Vagina (tissue), 2 donors: Measurements from ENCODE around the gene SBF2. TPM values are rescaled to one million over a fixed set of nuclear protein-coding genes. Genes with fewer than 3 reads are reported as not detected.

ENCODE experiments used
- DNase-seq, 2 donors: peaks; one replicate each; pipeline ENCODE4 v3.0.0-alpha.2; 2017; ENCODE audit errors: extremely low spot score in 2 of 2
- H3K27ac ChIP-seq: fragments of 200-600 bp; sonication (generic); one replicate; pipeline ENCODE4 v1.5.1; 2019
- H3K27me3 ChIP-seq: fragments of 200-600 bp; sonication (generic); one replicate; pipeline ENCODE4 v1.5.1; 2019
- H3K36me3 ChIP-seq, 2 donors: fragments of 200-600 bp; sonication (generic); one replicate each; pipeline ENCODE4 v1.5.1; 2017 to 2019
- H3K4me1 ChIP-seq: fragments of 200-600 bp; sonication (generic); one replicate; pipeline ENCODE4 v1.5.1; 2019
- H3K4me3 ChIP-seq, 2 donors: fragments of 200-600 bp; sonication (generic); 1 replicate in 1 of 2; 2 replicates in 1 of 2; pipeline ENCODE4 v1.5.1; 2016 to 2019
- H3K9me3 ChIP-seq: fragments of 200-600 bp; sonication (generic); one replicate; pipeline ENCODE4 v1.5.1; 2019
- CTCF ChIP-seq, 3 experiments: fragments of 450-650 bp in 2 of 3; fragments of 200-600 bp in 1 of 3; sonication (generic) in 1 of 3; IDR thresholded peaks; one replicate each; pipeline ENCODE4 v1.5.1; 2017 to 2019; ENCODE audit warnings: antibody characterized with exemption in 3 of 3, mild to moderate bottlenecking in 2 of 3, moderate library complexity in 2 of 3
- POLR2A ChIP-seq, 2 donors: fragments of 450-650 bp; IDR thresholded peaks; one replicate each; pipeline ENCODE4 v1.6.1; 2017; ENCODE audit warnings: antibody characterized with exemption in 2 of 2, mild to moderate bottlenecking in 2 of 2, moderate library complexity in 2 of 2
- POLR2AphosphoS5 ChIP-seq, 2 donors: sonication (generic); formaldehyde crosslinking; IDR thresholded peaks; one replicate each; pipeline ENCODE4 v1.9.0; 2017; ENCODE audit warnings: antibody characterized with exemption in 2 of 2, mild to moderate bottlenecking in 2 of 2, low read depth in 1 of 2; ENCODE audit not compliant: insufficient read depth in 1 of 2
- intact Hi-C: fragments of 100-400 bp; cut with DNase I; formaldehyde crosslinking; loops from one replicate; pipeline ENCODE4 v1.15.1; 2023
- total RNA-seq: library from RNA; depleted of rRNA; stranded (reverse); fragments of >200 nt; gene quantifications from one replicate; pipeline ENCODE4 v1.2.3, GENCODE V29; 2016

The SBF2 gene
- total RNA-seq, 1 donor from 2014 or later, result 69.5 TPM

- H3K9me3 ChIP-seq, result no peaks in the 10 kb centered on the region
- H3K36me3 ChIP-seq, result no peaks in the 10 kb centered on the region
- TF ChIP-seq CTCF (IDR thresholded peaks at IDR 0.05) (no peak), POLR2A (IDR thresholded peaks at IDR 0.05) (no peak), POLR2AphosphoS5 (IDR thresholded peaks at IDR 0.05; ENCODE audit: insufficient read depth in 1 of 2, low read depth in 1 of 2) (no peak)
- no peaks in the 10 kb centered on the region for H3K27me3 ChIP-seq
- DNase-seq, result no peak
- intact Hi-C loops, result loop anchor here (10.0 kb wide), 1 partner anchor 52 kb away; no protein-coding TSS in a partner anchor
- peak overlapping the region; percentile 42 for H3K27ac ChIP-seq
- peaks cover 17% of the 10 kb centered on the region for H3K4me1 ChIP-seq
- H3K4me3 ChIP-seq, result no peak overlapping the region
These were observed 28.4 kb upstream of the SBF2 start for GRCh38 chr11:10322401-10322800.

DNA sequence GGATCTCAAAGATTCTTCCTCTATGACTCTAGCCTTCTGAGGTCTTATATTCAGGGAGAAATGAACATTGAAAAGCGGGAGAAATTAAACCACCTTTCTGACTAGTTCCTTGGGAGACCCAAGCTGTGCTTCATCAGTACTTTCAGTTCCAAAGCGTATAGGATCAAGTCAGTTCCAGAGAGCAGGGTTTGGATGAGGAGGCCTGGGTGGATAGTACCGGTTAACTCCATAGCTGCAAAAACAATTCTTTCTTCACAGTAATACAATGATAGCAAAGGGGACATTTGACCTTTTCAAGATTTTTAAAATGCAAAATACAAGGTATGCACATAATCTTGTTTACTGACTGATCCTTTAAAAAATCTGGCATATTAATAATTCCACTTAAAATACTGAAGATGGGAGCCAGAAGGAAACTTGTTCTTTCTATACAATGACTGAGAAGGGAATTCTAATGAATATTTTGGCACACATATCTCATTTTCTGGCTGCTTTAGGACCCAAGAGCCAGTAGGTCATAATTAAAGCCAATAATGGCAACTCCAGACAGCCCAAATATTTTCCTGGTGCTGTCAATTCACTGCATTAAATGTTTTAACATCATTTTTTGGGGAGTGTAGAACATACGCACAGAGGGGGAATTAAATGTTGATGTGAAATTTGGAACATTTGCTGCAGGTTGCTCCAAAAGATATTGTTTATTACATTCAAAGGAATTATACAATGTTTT is 26.9 kb upstream of the SBF2 start:
- H3K4me1 ChIP-seq, result peaks cover 8% of the 10 kb centered on the region
- no peak for DNase-seq
- TF ChIP-seq POLR2AphosphoS5 (IDR thresholded peaks at IDR 0.05; ENCODE audit: insufficient read depth in 1 of 2, low read depth in 1 of 2) (no peak), CTCF (IDR thresholded peaks at IDR 0.05) (no peak), POLR2A (IDR thresholded peaks at IDR 0.05) (no peak)
- no peak overlapping the region for H3K4me3 ChIP-seq
- intact Hi-C loops, result loop anchor here (10.0 kb wide), 1 partner anchor 54 kb away; no protein-coding TSS in a partner anchor
- H3K27ac ChIP-seq, result no peak overlapping the region
- H3K36me3 ChIP-seq, result no peaks in the 10 kb centered on the region
- no peaks in the 10 kb centered on the region for H3K9me3 ChIP-seq
- no peaks in the 10 kb centered on the region for H3K27me3 ChIP-seq

DNA sequence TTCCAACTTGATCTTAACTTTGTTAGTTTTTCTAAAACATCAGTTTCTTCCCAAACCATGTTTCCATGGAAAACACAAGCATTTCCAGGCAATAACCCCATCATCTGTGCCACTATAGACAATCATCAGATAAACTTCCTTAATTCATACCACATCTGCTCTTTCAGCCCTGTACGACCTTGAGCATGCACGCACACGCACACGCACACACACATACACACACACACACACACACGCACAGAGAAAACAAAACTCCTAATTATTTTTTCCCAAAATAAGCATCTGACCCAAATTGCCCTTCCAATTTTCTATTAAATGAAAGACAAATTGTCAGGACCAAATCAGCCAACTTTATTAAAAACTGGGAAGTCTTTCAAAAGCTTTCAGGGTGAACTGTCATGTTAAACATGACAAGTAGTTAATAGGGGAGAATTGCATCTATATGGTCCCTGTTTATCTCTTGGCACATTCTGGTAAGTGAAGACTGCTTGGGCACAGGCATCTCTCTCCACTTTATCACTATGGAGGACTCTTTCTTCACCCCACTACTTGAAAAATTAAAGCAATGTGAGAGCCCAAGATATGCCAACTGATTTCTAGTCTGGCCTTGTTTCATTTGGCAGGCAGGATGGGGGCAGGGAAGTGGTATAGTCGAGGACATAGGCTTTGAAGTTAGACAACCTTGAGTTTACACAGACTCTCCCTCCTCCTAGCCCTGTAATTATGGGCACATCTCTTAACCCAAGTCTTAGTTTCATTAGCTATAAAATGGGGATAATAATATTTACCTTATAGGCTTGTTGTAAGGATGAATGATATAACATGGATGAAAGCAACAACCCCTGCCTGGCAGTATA is 25.9 kb upstream of the SBF2 start:
- Histone ChIP-seq H3K4me3 (no peak overlapping the region), H3K36me3 (no peaks in the 10 kb centered on the region), H3K9me3 (no peaks in the 10 kb centered on the region), H3K27me3 (no peaks in the 10 kb centered on the region), H3K27ac (no peak overlapping the region), H3K4me1 (peaks cover 8% of the 10 kb centered on the region)
- DNase-seq, result no peak
- intact Hi-C loops, result loop anchor here (10.0 kb wide), 1 partner anchor 55 kb away; no protein-coding TSS in a partner anchor
- TF ChIP-seq POLR2A (IDR thresholded peaks at IDR 0.05) (no peak), POLR2AphosphoS5 (IDR thresholded peaks at IDR 0.05; ENCODE audit: insufficient read depth in 1 of 2, low read depth in 1 of 2) (no peak), CTCF (IDR thresholded peaks at IDR 0.05) (no peak)

- TF ChIP-seq CTCF (IDR thresholded peaks at IDR 0.05), result no peak
- TF ChIP-seq POLR2A (IDR thresholded peaks at IDR 0.05), result no peak
- no peak for TF ChIP-seq POLR2AphosphoS5 (IDR thresholded peaks at IDR 0.05; ENCODE audit: insufficient read depth in 1 of 2, low read depth in 1 of 2)
These were observed 24.4 kb upstream of the SBF2 start for GRCh38 chr11:10318527-10318802.

More at GRCh38 chr11:10318527-10318802, 24.4 kb upstream of the SBF2 start:
- no peak overlapping the region for H3K27ac ChIP-seq
- H3K4me1 ChIP-seq, result peaks cover 8% of the 10 kb centered on the region
- H3K9me3 ChIP-seq, result no peaks in the 10 kb centered on the region
- no peak overlapping the region for H3K4me3 ChIP-seq
- intact Hi-C loops, result no loop called here
- no peaks in the 10 kb centered on the region for H3K36me3 ChIP-seq
- no peak for DNase-seq
- no peaks in the 10 kb centered on the region for H3K27me3 ChIP-seq
